Sigmoid colon (tissue), 4 donors: ENCODE results near the gene TRAIP.
A peak's percentile ranks its signal among the peaks of the same experiment; 100 is the strongest.

Experiments used
- CTCF ChIP-seq, 4 experiments: fragments of 450-650 bp in 3 of 4; fragments of 200-600 bp in 1 of 4; IDR thresholded peaks; one replicate each; pipeline ENCODE4 v1.5.1; 2016 to 2019; ENCODE audit warnings: antibody characterized with exemption in 4 of 4, mild to moderate bottlenecking in 3 of 4, moderate library complexity in 2 of 4
- EP300 ChIP-seq, 4 donors: sonication (generic); formaldehyde crosslinking; IDR thresholded peaks; one replicate each; pipeline ENCODE4 v1.6.1; 2017; ENCODE audit warnings: antibody characterized with exemption in 4 of 4
- POLR2A ChIP-seq, 2 donors: fragments of 450-650 bp; IDR thresholded peaks; one replicate each; pipeline ENCODE4 v1.6.1; 2016; ENCODE audit warnings: antibody characterized with exemption in 2 of 2, mild to moderate bottlenecking in 2 of 2, moderate library complexity in 2 of 2

DNA sequence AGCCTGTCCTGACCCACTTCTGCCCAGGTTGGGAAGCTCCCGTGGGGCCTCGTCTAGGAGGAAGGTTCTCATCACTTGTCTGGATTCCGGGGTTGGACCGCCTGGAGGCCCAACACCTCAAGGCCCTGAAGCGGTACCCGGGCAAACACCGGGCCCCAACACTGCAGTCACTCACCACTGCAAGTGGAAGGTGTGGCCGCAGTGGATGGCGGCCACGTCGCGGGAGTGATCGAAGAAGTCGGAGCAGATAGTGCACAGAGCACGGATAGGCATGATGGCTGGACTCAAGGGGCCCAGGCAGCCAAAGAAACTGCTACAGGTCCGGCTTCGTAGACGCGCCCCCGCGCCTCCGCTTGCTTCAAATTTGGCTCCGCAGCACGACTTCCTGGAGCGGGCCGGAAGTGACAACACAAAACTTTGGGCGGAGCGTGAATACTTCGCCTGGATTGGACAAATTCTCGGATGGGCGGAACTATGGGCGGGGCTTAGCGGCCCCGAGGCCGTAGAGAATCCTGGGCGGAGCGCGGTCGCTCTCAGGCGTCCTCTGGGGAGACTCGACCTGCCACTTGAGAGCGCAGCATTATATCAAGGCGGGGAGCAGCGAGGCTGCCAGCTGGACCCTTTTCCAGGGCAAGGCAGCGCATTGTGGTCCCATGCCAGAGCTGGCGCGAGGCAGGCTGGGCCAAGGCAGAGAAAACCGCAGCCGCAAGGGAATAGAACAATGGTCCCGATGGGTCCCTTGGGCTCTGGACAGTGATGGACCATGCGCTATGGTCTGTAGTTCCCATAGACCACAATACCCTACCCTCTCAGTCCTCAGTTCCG is at the start of gene TRAIP:
- TF ChIP-seq POLR2A (IDR thresholded peaks at IDR 0.05) (peak in 1 of 2 donors; percentile 21), CTCF (IDR thresholded peaks at IDR 0.05) (no peak), EP300 (IDR thresholded peaks at IDR 0.05) (no peak)
